SU-DHL-6 (cell line): ENCODE measurements around the gene UBE2Q1.

Experiments
- H2AFZ ChIP-seq: fragments of 200-600 bp; sonication (generic); 2 replicates; pipeline ENCODE4 v1.6.1; 2014; ENCODE audit warnings: low read depth, mild to moderate bottlenecking, moderate library complexity, mixed read lengths, antibody characterized with exemption, low read length; ENCODE audit not compliant: severe bottlenecking
- H3F3A ChIP-seq: fragments of 200-600 bp; shearing (Covaris generic); 2 replicates; pipeline ENCODE4 v1.6.0; 2016; ENCODE audit warnings: antibody characterized with exemption, mild to moderate bottlenecking; ENCODE audit not compliant: insufficient read depth
- H3K27ac ChIP-seq: fragments of 200-600 bp; sonication (generic); 2 replicates; pipeline ENCODE4 v1.5.1; 2016; ENCODE audit warnings: low read depth, mild to moderate bottlenecking, low read length, moderate library complexity, mixed read lengths
- H3K27me3 ChIP-seq: fragments of 200-600 bp; sonication (generic), shearing (Covaris generic); 2 replicates; pipeline ENCODE4 v1.6.0; 2014; ENCODE audit warnings: mild to moderate bottlenecking, low read length
- H3K36me3 ChIP-seq: fragments of 200-600 bp; sonication (generic); 2 replicates; pipeline ENCODE4 v1.6.1; 2014; ENCODE audit warnings: mild to moderate bottlenecking, low read length, mixed read lengths
- H3K4me2 ChIP-seq: fragments of 300-600, 200-600 bp; shearing (Covaris generic), sonication (generic); 2 replicates; pipeline ENCODE4 v1.6.0; 2014; ENCODE audit warnings: low read length, low read depth, mild to moderate bottlenecking; ENCODE audit not compliant: poor library complexity, severe bottlenecking
- H3K4me3 ChIP-seq: fragments of 200-600 bp; sonication (generic); 2 replicates; pipeline ENCODE4 v1.5.1; 2014; ENCODE audit warnings: antibody characterized with exemption, low read length, mild to moderate bottlenecking, mixed read lengths; ENCODE audit not compliant: insufficient read depth, poor library complexity, severe bottlenecking
- H3K79me2 ChIP-seq: fragments of 200-600 bp; sonication (generic); 2 replicates; pipeline ENCODE4 v1.6.1; 2014; ENCODE audit warnings: mild to moderate bottlenecking, low read length, moderate library complexity; ENCODE audit not compliant: insufficient read depth
- H3K9ac ChIP-seq: fragments of 200-600 bp; sonication (generic); 2 replicates; pipeline ENCODE4 v1.7.0; 2014; ENCODE audit warnings: mild to moderate bottlenecking, low read length
- H3K9me2 ChIP-seq: fragments of 200-600 bp; sonication (generic); replicated peaks from 2 replicates; pipeline ENCODE4 v1.6.1; 2014; ENCODE audit warnings: low read length; ENCODE audit not compliant: insufficient read depth
- H3K9me3 ChIP-seq: fragments of 200-600 bp; sonication (generic); 2 replicates; pipeline ENCODE4 v1.6.1; 2014; ENCODE audit warnings: low read length, mixed read lengths; ENCODE audit not compliant: insufficient read depth
- H4K20me1 ChIP-seq: fragments of 200-600 bp; sonication (generic); 2 replicates; pipeline ENCODE4 v1.6.1; 2014; ENCODE audit warnings: low read depth, mild to moderate bottlenecking, antibody characterized with exemption, low read length, moderate library complexity, mixed read lengths
- CTCF ChIP-seq: fragments of 200-600 bp; sonication (generic); IDR thresholded peaks from one replicate; pipeline ENCODE4 v1.5.1; 2017; ENCODE audit warnings: antibody characterized with exemption, mild to moderate bottlenecking, low read length, moderate library complexity; ENCODE audit not compliant: insufficient read depth, poor library complexity, severe bottlenecking
- EZH2phosphoT487 ChIP-seq: fragments of 200-600 bp; sonication (generic), shearing (Covaris generic); conservative IDR thresholded peaks from 2 replicates; pipeline ENCODE4 v1.6.1; 2018; ENCODE audit warnings: mild to moderate bottlenecking, antibody characterized with exemption, low read length, moderate library complexity, mixed read lengths

The UBE2Q1 gene

GRCh38 chr1:154548028-154548427 lies 10.4 kb downstream of the UBE2Q1 start:
- Histone ChIP-seq H3K9ac (no peak overlapping the region), H2AFZ (no peak overlapping the region), H3K4me2 (no peak overlapping the region), H3K27ac (no peak overlapping the region), H3K27me3 (no peaks in the 10 kb centered on the region), H3K4me3 (no peak overlapping the region), H4K20me1 (peaks cover 3% of the 10 kb centered on the region; the same call in 1 of the 2 replicates), H3F3A (peaks cover 8% of the 10 kb centered on the region), H3K79me2 (no peaks in the 10 kb centered on the region), H3K9me2 (no peaks in the 10 kb centered on the region), H3K9me3 (no peaks in the 10 kb centered on the region), H3K36me3 (peaks cover 12% of the 10 kb centered on the region)
- TF ChIP-seq EZH2phosphoT487 (no peak), CTCF (no peak)

GRCh38 chr1:154547105-154547732 lies 11.2 kb downstream of the UBE2Q1 start:
- Histone ChIP-seq H3K9ac (no peak overlapping the region), H3K4me3 (no peak overlapping the region), H3K36me3 (peaks cover 11% of the 10 kb centered on the region), H4K20me1 (peaks cover 3% of the 10 kb centered on the region; the same call in 1 of the 2 replicates), H3K27ac (no peak overlapping the region), H3K27me3 (no peaks in the 10 kb centered on the region), H3K4me2 (no peak overlapping the region), H3F3A (peaks cover 8% of the 10 kb centered on the region), H3K9me3 (no peaks in the 10 kb centered on the region), H3K9me2 (no peaks in the 10 kb centered on the region), H2AFZ (no peak overlapping the region), H3K79me2 (no peaks in the 10 kb centered on the region)
- TF ChIP-seq CTCF (no peak), EZH2phosphoT487 (no peak)

GRCh38 chr1:154546264-154547063 lies 12.0 kb downstream of the UBE2Q1 start:
- H3K4me3 ChIP-seq = no peak overlapping the region
- no peaks in the 10 kb centered on the region for H3K9me3 ChIP-seq
- H3K9ac ChIP-seq = no peak overlapping the region
- H3K27me3 ChIP-seq = no peaks in the 10 kb centered on the region
- no peak overlapping the region for H3K4me2 ChIP-seq
- H3F3A ChIP-seq = peaks cover 8% of the 10 kb centered on the region
- TF ChIP-seq CTCF (peak; percentile 28), EZH2phosphoT487 (no peak)
- H3K9me2 ChIP-seq = no peaks in the 10 kb centered on the region
- H3K79me2 ChIP-seq = no peaks in the 10 kb centered on the region
- no peak overlapping the region for H2AFZ ChIP-seq
- peaks cover 11% of the 10 kb centered on the region for H3K36me3 ChIP-seq
- H3K27ac ChIP-seq = no peak overlapping the region
- peaks cover 3% of the 10 kb centered on the region; the same call in 1 of the 2 replicates for H4K20me1 ChIP-seq
